SU-DHL-6 (cell line): ENCODE measurements around the gene EXOC4.

Source experiments
- H2AFZ ChIP-seq: fragments of 200-600 bp; sonication (generic); 2 replicates; pipeline ENCODE4 v1.6.1; 2014; ENCODE audit warnings: low read depth, mild to moderate bottlenecking, moderate library complexity, mixed read lengths, antibody characterized with exemption, low read length; ENCODE audit not compliant: severe bottlenecking
- H3F3A ChIP-seq: fragments of 200-600 bp; shearing (Covaris generic); 2 replicates; pipeline ENCODE4 v1.6.0; 2016; ENCODE audit warnings: antibody characterized with exemption, mild to moderate bottlenecking; ENCODE audit not compliant: insufficient read depth
- H3K27ac ChIP-seq: fragments of 200-600 bp; sonication (generic); 2 replicates; pipeline ENCODE4 v1.5.1; 2016; ENCODE audit warnings: low read depth, mild to moderate bottlenecking, low read length, moderate library complexity, mixed read lengths
- H3K27me3 ChIP-seq: fragments of 200-600 bp; sonication (generic), shearing (Covaris generic); 2 replicates; pipeline ENCODE4 v1.6.0; 2014; ENCODE audit warnings: mild to moderate bottlenecking, low read length
- H3K36me3 ChIP-seq: fragments of 200-600 bp; sonication (generic); 2 replicates; pipeline ENCODE4 v1.6.1; 2014; ENCODE audit warnings: mild to moderate bottlenecking, low read length, mixed read lengths
- H3K4me2 ChIP-seq: fragments of 300-600, 200-600 bp; shearing (Covaris generic), sonication (generic); 2 replicates; pipeline ENCODE4 v1.6.0; 2014; ENCODE audit warnings: low read length, low read depth, mild to moderate bottlenecking; ENCODE audit not compliant: poor library complexity, severe bottlenecking
- H3K4me3 ChIP-seq: fragments of 200-600 bp; sonication (generic); 2 replicates; pipeline ENCODE4 v1.5.1; 2014; ENCODE audit warnings: antibody characterized with exemption, low read length, mild to moderate bottlenecking, mixed read lengths; ENCODE audit not compliant: insufficient read depth, poor library complexity, severe bottlenecking
- H3K79me2 ChIP-seq: fragments of 200-600 bp; sonication (generic); 2 replicates; pipeline ENCODE4 v1.6.1; 2014; ENCODE audit warnings: mild to moderate bottlenecking, low read length, moderate library complexity; ENCODE audit not compliant: insufficient read depth
- H3K9ac ChIP-seq: fragments of 200-600 bp; sonication (generic); 2 replicates; pipeline ENCODE4 v1.7.0; 2014; ENCODE audit warnings: mild to moderate bottlenecking, low read length
- H3K9me2 ChIP-seq: fragments of 200-600 bp; sonication (generic); replicated peaks from 2 replicates; pipeline ENCODE4 v1.6.1; 2014; ENCODE audit warnings: low read length; ENCODE audit not compliant: insufficient read depth
- H3K9me3 ChIP-seq: fragments of 200-600 bp; sonication (generic); 2 replicates; pipeline ENCODE4 v1.6.1; 2014; ENCODE audit warnings: low read length, mixed read lengths; ENCODE audit not compliant: insufficient read depth
- H4K20me1 ChIP-seq: fragments of 200-600 bp; sonication (generic); 2 replicates; pipeline ENCODE4 v1.6.1; 2014; ENCODE audit warnings: low read depth, mild to moderate bottlenecking, antibody characterized with exemption, low read length, moderate library complexity, mixed read lengths
- CTCF ChIP-seq: fragments of 200-600 bp; sonication (generic); IDR thresholded peaks from one replicate; pipeline ENCODE4 v1.5.1; 2017; ENCODE audit warnings: antibody characterized with exemption, mild to moderate bottlenecking, low read length, moderate library complexity; ENCODE audit not compliant: insufficient read depth, poor library complexity, severe bottlenecking
- EZH2phosphoT487 ChIP-seq: fragments of 200-600 bp; sonication (generic), shearing (Covaris generic); conservative IDR thresholded peaks from 2 replicates; pipeline ENCODE4 v1.6.1; 2018; ENCODE audit warnings: mild to moderate bottlenecking, antibody characterized with exemption, low read length, moderate library complexity, mixed read lengths

Gene EXOC4

GRCh38 chr7:133429371-133429770 lies 176.5 kb downstream of the EXOC4 start:
- Histone ChIP-seq H3K9me2 (no peaks in the 10 kb centered on the region), H3K27ac (no peak overlapping the region)

GRCh38 chr7:133431134-133431724 lies 178.4 kb downstream of the EXOC4 start:
- Histone ChIP-seq H3K27ac (no peak overlapping the region), H3K9me2 (no peaks in the 10 kb centered on the region), H3K27me3 (no peaks in the 10 kb centered on the region), H2AFZ (no peak overlapping the region), H3K36me3 (no peaks in the 10 kb centered on the region), H3K9me3 (no peaks in the 10 kb centered on the region), H3K4me3 (no peak overlapping the region), H3F3A (no peaks in the 10 kb centered on the region), H4K20me1 (peaks cover 5% of the 10 kb centered on the region; the same call in 1 of the 2 replicates), H3K79me2 (no peaks in the 10 kb centered on the region), H3K9ac (no peak overlapping the region), H3K4me2 (no peak overlapping the region)
- TF ChIP-seq CTCF (no peak), EZH2phosphoT487 (no peak)

More at GRCh38 chr7:133429371-133429770, 176.5 kb downstream of the EXOC4 start:
- Histone ChIP-seq H3K4me2 (no peak overlapping the region), H3K4me3 (no peak overlapping the region), H4K20me1 (peaks cover under 1% of the 10 kb centered on the region; the same call in 1 of the 2 replicates), H2AFZ (no peak overlapping the region), H3K27me3 (no peaks in the 10 kb centered on the region), H3K36me3 (no peaks in the 10 kb centered on the region), H3K9me3 (no peaks in the 10 kb centered on the region), H3F3A (no peaks in the 10 kb centered on the region), H3K9ac (no peak overlapping the region), H3K79me2 (no peaks in the 10 kb centered on the region)
- TF ChIP-seq EZH2phosphoT487, result no peak
- no peak for TF ChIP-seq CTCF

GRCh38 chr7:133433165-133433812 lies 180.4 kb downstream of the EXOC4 start:
- peaks cover 5% of the 10 kb centered on the region; the same call in 1 of the 2 replicates for H4K20me1 ChIP-seq
- no peak overlapping the region for H2AFZ ChIP-seq
- H3K4me2 ChIP-seq, result no peak overlapping the region
- no peak overlapping the region for H3K4me3 ChIP-seq
- no peaks in the 10 kb centered on the region for H3K9me2 ChIP-seq
- H3K79me2 ChIP-seq, result no peaks in the 10 kb centered on the region
- no peak overlapping the region for H3K9ac ChIP-seq
- no peaks in the 10 kb centered on the region for H3K27me3 ChIP-seq
- no peaks in the 10 kb centered on the region for H3F3A ChIP-seq
- no peak for TF ChIP-seq EZH2phosphoT487
- no peak for TF ChIP-seq CTCF
- no peak overlapping the region for H3K27ac ChIP-seq
- H3K9me3 ChIP-seq, result no peaks in the 10 kb centered on the region
- no peaks in the 10 kb centered on the region for H3K36me3 ChIP-seq
